ENCODE measurements around the gene KRT2.

Gene KRT2

DNA sequence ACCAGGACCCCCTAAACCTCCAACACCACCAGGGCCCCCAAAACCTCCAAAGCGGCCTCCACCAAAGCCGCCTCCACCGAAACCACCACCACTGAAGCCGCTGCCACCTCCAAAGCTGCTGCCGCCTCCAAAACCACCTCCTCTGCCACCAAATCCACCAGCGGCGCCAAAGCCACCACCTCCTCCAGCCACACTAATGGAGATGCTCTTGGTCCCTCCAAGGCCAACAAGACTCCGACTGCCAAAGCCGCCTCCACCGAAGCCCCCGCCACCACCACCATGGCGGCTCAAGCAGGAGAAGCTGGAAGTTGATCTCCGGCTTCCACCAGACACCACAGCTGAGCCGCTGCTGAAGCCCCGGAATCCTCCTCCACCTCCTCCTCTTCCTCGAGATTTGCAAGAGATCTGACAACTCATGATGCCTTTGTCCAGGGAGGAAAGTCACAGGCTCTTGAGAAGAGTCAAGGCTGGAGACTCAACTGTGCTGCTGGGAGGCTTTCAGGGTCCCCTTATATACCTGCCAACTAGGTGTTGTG is at the start of gene KRT2:
TSS of gene KRT2 (minus strand) at position 486 of the 536 bp plus-strand sequence. CDS start at position 417, 69 bp downstream.
- DNase-seq (ENCODE audit: low read depth in 1 of 2, low spot score in 1 of 2): no peak

- no peak for DNase-seq (ENCODE audit: low read depth in 1 of 2, low spot score in 1 of 2)
These were observed 49.3 kb upstream of the KRT2 start for GRCh38 chr12:52701281-52701680.

GRCh38 chr12:52699960-52700359 is 47.9 kb upstream of the KRT2 start:
- DNase-seq (ENCODE audit: low read depth in 1 of 2, low spot score in 1 of 2): no peak

DNA sequence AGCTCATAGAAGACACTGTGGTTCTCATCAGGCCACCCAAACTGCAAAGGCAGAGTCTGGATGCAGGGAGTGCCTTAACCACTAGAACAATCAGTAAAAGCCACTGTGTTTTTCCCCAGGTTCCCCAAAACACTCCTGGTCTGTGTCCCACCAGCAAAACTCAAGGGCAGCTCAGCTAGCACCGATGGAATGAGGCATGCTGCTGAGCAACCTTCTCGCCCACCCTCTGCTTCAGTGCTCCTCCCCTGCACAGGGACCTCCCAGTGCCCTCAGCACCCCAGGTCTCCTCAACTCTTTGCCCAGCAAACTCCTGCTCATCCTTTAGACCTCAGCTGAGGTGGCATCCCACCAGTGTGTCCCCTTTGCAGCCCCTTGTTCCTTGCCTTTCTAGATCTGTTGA is 47.4 kb upstream of the KRT2 start:
- no peak for DNase-seq (ENCODE audit: low read depth in 1 of 2, low spot score in 1 of 2)

- no peak for DNase-seq (ENCODE audit: low read depth in 1 of 2, low spot score in 1 of 2)
These were observed 46.8 kb upstream of the KRT2 start for GRCh38 chr12:52698651-52699340.

DNA sequence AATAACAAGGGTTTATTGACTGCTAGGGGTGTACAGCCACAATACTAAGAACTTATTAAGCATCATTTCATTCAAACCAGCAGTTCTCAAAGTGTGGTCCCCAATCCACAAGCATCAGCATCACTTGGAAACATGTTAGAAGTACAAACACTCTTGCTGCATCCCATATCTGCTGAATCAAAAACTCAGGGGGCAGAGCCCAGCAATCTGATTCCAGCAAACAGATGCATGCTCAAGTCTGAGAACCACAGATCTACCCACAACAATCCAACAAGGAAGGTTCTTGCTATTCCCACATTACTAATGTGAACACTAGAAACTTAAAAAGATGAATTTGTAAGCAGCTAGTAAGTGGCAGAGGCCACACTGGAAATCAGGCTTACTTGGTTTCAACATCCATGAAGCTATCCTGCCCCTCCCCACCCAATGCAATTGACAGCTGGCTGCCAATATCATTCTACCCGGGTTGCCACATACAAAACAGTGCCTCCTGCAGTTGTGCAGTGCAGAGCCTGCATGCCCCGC is 45.1 kb upstream of the KRT2 start:
- DNase-seq (ENCODE audit: low read depth in 1 of 2, low spot score in 1 of 2): no peak

GRCh38 chr12:52696588-52696987 is 44.6 kb upstream of the KRT2 start:
- DNase-seq (ENCODE audit: low read depth in 1 of 2, low spot score in 1 of 2): no peak

- DNase-seq (ENCODE audit: low read depth in 1 of 2, low spot score in 1 of 2): no peak
These were observed 43.0 kb upstream of the KRT2 start for GRCh38 chr12:52695039-52695438.

- no peak for DNase-seq (ENCODE audit: low read depth in 1 of 2, low spot score in 1 of 2)
These were observed 42.1 kb upstream of the KRT2 start for GRCh38 chr12:52694151-52694550.

DNA sequence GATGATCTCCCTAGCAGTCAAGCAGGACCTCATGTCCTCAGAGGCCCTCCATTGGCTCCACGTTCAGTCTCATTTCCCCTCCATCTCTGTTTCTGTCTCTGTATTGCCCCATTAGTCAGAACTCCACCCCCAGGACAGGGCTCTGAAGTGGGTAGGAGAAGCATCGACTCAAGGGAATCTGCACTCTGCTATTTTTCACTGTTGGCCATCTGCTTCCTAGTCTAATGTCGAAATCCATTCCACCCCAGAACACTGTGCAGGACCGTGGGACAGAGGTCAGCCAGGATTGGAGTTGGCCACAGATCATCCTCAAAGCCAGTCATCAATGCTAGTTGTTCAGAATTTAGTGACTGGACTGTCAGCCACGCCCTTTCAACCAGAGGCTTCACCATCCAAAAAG is 41.2 kb upstream of the KRT2 start:
- DNase-seq (ENCODE audit: low read depth in 1 of 2, low spot score in 1 of 2): no peak

- no peak for DNase-seq (ENCODE audit: low read depth in 1 of 2, low spot score in 1 of 2)
These were observed 40.2 kb upstream of the KRT2 start for GRCh38 chr12:52692254-52692653.

DNA sequence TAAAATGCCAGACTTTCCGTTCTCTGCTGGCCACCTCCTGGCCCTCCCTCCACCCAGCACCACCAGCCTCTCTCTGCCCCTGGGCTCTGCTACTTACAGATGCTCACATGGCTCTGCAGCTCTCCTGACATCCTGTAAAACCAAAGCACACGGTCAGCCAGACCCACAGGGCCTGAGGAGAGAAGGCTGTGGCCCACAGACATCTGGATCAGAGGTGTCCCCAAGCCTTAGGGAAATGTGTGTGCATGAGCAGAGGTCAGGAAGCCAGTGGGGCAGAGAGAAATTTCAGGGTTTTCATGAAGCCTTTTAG is 39.8 kb upstream of the KRT2 start:
- DNase-seq (ENCODE audit: low read depth in 1 of 2, low spot score in 1 of 2): no peak

DNA sequence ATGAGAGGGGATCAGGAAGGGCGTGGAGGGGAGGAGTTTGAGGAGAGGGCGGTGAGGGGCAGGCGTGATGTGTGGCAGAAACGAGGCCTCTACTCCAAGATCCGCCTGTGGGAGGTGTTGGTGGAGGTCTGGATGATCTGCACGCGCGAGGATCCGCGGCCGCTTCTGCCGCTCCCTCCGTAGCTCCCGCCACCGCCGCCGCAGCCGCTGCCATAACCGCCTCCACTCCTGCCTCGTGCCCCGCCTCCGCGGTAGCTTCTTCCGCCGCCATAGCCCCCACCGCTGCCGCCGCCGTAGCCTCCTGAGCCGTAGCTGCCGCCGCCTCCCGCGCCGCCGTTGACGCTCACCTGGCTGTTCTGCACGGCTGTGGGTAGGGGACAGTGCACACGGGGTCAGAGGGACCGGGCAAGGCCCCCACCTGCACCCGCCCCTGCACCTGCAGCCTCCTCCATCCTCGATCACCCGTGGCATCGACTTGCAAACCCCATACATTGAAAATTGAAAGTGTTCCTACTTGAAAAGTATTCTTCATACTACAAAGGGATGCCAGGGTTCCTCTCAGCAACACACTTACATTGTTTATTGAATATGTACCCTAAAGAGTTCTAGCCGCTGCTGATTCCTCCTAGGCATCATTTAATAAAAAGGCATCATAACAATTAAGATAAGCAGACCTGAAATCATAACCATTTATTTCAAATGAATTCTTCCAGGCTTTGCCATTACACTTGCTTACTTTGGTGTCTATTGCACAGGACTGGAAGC is 39.2 kb upstream of the KRT2 start:
- peak in 1 of 2 donors; percentile 8 for DNase-seq (ENCODE audit: low read depth in 1 of 2, low spot score in 1 of 2)

- DNase-seq (ENCODE audit: low read depth in 1 of 2, low spot score in 1 of 2): no peak
These were observed 38.5 kb upstream of the KRT2 start for GRCh38 chr12:52690351-52691075.

GRCh38 chr12:52689936-52690335 is 37.9 kb upstream of the KRT2 start:
- no peak for DNase-seq (ENCODE audit: low read depth in 1 of 2, low spot score in 1 of 2)

- no peak for DNase-seq (ENCODE audit: low read depth in 1 of 2, low spot score in 1 of 2)
These were observed 37.2 kb upstream of the KRT2 start for GRCh38 chr12:52689239-52689638.

DNA sequence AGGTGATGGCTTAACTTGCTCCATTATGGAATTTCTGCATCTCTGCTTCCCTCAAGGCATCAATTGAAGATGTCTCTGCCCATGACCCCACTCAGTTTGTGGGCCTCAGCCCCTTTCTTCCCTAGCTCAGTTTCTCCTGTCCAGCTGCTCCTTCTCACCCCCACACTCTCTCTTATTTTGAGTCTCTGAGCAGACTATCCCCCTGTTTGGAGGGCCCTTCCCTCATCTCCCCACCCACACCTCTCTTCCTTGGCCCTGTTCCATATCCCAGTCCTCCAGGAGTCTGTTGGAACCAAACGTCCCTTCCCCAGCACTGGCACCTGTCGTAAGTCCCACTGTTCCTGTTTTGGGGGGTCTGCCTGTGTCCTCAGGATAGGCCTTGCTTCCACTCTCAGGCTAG is 36.5 kb upstream of the KRT2 start:
- DNase-seq (ENCODE audit: low read depth in 1 of 2, low spot score in 1 of 2): no peak

- no peak for DNase-seq (ENCODE audit: low read depth in 1 of 2, low spot score in 1 of 2)
These were observed 35.7 kb upstream of the KRT2 start for GRCh38 chr12:52687497-52688385.

- DNase-seq (ENCODE audit: low read depth in 1 of 2, low spot score in 1 of 2): no peak
These were observed 34.9 kb upstream of the KRT2 start for GRCh38 chr12:52686756-52687487.

DNA sequence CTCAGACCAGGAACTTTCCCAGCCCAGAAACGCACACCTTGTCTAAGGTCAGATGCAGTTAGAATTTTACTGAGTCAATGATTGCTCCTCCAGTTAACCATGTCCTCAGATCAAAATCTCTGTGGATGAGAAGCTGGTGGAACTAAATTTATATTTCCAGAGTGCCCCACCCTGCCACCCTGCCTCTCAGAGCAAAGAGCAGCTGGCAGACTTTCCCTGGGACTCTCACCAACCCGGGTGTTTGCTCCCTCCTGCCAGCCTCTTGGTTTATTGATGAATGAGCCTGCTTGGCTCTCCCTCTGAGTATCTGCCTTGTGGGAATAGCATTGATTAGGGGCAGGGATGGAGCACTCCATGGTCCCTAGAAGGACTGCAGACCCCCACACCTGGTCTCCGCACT is 34.1 kb upstream of the KRT2 start:
- no peak for DNase-seq (ENCODE audit: low read depth in 1 of 2, low spot score in 1 of 2)
